Dermis blood vessel endothelial cell (primary cell): ENCODE data around the gene CRIP3. TPM values are rescaled to one million over a fixed set of nuclear protein-coding genes. Genes with fewer than 3 reads are reported as not detected.

Source experiments
- DNase-seq: peaks from one replicate; pipeline ENCODE4 v3.0.0; 2010
- total RNA-seq: library from RNA; depleted of rRNA; stranded (reverse); fragments of >200 nt; gene quantifications from 2 replicates; pipeline ENCODE4 v1.2.3, GENCODE V29; 2014

Gene CRIP3
- total RNA-seq, 1 donor from 2014 or later, result 0.34 TPM

DNA sequence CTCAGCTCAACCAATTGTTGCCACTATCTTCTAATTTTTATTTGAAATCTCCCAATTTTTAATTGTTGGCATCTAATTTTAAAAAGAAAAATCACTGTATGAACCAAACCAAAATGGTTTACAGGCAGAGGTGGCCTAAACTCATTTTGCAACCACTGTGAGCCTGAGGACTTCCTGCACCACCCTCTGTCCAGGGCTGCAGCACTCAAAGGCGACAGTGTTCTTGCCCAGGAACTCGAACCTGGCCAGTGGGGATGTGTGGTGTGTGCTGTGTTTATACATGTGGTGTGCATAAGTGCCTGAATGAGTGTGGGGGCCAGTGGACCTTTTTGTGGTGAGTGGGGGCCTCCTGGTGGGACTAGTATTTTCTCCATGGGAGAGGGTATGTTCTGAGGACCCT lies 34.9 kb downstream of the CRIP3 start:
- DNase-seq, result no peak

DNA sequence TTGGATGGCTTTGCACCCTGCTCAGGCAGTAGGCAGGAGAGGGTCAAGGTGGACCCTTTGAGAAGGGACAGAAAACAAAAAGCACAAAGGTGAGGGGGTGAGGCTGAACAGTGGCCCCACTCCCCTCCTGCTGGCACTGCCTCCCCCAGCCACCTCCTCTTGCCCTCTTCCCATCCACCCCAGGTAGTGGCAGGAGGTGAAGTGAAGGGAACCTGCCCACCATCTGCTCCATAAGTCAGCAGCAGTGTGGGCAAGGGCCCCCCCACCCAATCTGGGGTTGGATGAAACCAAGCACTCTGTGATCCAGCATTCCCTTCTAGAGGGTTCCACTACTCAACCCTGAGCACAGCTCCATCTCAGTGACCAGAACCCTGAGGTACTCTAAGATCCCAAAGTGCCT lies 36.7 kb downstream of the CRIP3 start:
- DNase-seq, result no peak

DNA sequence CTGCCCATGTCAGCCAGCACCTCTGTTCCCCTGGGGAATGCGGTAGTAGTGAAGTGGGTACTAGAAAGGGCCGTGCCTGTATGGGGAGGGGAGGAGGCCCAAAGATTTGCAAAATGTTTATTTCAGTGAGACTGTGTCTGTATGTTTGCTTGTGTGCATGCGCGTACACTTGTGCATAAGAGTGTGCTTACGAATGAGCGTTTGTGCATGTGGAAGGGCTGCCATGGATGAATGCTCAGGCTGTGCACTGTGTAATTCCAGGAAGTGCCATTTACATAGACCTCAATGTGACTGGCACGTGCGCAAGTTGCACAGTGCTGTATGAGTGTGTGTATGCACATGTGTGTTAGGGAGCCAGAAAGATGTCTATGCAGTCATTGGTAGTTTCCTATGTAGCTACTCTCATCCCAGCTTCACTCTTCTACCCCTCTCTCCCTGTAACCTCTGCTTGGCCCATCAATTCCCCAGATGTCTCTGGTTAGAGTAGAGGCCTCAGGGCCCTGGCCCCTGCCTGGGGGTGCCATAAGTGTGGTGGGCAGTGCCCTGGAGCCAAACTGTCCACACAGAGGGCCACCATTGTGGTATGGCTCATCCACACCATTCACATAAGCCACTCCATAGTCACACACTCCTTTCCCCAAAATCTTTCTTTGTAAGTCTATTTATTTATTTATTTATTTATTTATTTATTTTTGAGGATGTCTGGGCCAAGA lies 37.4 kb downstream of the CRIP3 start:
- DNase-seq, result no peak

DNA sequence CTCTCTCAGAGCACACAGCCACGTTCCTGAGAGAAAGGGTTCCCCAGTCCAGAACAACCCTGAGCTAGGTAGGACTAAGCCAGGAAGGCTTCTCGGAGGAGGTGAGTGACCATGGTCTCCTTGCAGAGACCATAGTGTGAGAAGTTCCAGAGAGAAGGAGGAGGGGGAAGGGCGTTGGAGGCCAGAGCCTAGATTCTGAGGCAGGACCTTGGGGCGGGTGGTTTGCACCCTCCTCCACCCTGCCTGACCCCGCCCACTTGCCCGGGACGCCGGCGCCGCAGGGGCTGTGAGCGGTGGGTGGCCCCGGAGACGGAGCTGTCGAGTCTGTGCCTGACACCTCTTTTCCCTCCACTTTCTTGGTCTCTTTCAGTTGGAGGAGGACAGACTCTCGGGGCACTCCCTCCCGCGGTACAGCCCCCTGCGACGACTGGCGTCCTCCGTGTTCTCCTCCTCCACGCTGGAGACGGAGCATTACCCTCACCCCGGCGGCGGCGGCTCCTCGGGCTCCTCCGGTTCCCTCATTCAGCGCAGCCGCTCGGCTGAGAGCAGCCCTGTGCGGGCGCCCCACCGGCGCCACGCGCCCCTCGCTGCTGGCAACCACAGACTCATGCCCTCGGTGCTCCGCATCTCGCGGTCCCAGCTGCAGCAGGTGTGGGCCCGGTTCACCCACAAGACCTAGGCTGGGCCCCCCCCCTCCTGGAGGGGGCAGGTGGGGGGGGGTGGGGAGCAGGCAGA lies 39.2 kb downstream of the CRIP3 start:
- no peak for DNase-seq

DNA sequence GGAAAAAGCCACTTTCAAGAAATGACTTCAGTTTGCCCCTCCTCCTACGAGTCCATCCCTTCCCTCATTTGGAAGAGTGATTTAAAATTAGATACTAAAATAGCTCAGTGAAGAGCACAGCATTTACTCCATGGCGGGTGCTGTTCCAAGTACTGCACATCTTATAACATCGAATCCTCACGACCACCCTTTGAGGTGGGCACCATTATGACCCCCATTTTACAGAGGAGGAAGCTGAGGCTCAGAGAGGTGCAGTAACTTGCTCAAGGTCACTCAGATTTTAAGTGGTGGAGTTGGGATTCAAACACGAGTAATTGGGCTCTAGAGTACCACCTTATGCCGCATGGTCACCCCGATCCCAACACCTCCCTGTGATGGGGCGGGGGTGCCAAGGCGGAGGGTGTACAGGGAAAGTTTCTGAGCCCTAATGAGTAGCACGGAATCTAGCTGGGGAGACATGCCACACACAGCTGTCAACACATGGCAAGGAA lies 39.8 kb downstream of the CRIP3 start:
- no peak for DNase-seq

DNA sequence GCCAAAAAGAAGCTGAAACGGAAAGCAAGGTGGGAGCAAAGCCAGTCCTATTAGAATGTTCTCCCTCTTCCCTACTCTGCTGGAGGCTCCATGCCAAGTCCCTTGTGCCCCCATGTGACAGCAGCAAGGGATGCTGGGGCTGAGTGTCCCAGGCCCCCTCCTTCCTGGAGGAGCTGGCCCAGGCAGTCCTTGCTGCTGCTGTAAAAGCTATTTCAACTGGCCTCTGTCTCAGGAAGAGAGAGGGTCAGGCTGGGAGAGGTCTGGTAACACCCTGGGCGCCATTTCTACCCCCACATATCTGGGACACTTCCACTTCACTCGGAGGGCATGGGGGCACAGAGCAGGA lies 40.3 kb downstream of the CRIP3 start:
- no peak for DNase-seq

DNA sequence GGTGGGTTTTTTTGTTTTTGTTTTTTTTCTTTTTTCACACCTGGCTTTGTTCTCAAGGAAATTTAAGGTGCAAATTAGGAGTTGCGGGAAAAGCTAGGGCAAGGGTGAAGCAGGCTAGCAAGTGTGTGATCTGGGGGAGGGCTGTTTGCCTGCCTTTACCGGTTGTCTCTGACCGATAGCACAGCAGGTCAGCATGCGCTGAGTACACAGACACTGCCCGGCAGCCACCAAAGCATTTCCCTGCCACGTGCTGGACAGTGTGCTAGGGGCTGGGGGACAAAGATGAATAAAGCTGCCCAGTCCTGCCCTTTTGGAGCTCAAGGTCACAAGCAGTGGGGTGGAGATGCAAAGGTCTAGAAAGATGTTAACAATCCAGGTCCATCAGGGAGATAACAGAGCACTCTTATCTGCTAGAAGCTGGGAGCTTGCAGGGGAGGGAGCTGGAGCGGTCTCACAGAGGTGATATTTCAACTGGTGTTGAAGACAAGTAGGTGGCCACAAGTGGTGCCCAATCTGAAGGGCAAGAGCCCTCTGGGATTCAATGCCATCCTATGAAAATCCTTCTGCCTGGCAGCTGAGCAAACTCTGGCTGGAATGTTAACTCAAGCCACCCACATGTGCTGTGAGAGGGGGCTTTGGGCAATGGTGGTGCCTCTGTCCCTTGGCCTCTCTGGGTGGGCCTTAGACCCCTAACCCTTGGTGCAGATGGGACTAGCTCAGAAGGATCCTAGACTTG lies 40.8 kb downstream of the CRIP3 start:
- DNase-seq, result no peak

DNA sequence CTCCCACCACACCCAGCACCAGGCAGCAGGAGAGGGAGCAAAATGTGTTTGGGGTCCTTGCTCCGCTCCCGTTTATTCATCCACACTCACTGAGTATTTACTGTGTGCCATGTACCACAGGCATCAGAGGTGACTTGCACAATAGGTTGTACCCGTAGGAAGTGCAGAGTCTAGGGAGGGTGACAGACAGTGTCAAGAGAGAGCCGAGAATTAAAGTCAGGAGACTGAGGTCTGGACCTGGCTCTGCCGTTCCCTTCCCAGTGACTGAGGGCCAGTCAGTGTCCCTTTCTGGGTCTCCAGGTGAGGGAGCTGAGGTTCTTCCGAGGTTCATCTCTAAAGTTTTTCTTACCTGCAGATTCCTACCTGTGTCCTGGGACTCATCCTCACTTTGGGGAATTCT lies 43.1 kb downstream of the CRIP3 start:
- DNase-seq, result no peak

DNA sequence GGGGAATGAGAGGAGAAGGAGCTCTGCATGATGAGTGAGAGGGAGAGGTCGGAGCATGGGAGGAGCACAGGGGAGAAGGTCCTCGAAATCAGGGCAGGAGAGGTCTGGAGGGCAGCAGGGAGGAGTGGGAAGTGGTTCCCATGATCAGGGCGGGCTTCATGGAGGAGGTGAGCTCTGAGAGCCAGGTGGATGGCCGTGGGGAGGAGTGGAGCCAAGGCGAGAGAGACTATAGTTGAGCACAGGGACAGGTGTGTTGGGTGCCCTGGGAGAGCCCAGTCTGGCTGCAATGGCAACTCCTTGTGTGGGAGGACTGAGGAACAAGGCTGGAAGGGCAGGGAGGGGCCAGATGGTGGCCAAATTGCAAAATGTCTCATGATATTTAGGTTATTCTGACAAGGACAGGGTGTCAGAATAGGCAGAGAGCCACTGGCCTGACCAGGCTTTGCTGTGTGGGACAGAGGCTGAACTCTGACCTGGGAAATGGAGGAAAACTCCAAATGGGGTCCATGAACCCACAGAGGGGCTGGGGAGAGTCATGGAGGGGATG lies 44.0 kb downstream of the CRIP3 start:
- no peak for DNase-seq

DNA sequence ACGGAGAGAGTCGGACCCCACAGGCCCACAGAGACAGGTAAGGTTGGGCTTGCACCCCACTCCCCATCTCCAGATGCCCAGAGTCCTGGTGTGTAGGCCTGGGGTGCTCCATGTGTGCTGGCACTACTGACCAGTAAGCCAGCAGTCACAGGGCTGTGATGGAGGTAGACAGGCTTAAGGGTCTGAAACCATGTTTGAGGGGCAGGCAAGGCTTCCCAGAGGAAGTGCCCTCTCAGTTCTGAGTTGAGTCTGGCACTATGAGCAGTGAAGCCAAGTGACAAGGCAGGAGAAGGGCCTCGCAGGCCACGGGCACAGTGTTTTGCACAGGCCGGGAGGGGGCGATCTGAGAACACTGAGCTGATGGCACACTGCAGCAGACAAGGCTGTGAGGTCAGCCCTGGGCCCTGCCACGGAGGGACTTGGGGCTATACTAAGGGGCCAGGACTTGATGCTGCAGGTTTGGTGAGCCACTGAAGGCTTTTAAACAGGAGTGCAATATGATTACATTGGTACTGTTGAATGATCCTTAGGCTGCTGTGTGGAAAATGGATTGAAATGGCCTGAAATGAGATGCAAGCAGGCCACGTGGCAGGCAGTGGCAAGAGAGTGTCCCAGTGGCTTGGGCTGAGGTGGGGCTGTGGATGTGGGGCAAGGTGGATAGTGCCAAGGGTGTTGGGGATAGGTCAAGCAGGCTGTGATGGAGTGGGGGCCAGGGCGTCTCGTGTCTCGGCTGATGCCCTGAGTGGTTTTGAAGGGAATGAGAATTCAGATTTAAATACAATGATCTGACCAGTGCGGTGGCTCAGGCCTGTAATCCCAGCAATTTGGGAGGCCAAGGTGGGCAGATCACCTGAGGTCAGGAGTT lies 45.1 kb downstream of the CRIP3 start:
- DNase-seq, result peak; percentile 84

DNA sequence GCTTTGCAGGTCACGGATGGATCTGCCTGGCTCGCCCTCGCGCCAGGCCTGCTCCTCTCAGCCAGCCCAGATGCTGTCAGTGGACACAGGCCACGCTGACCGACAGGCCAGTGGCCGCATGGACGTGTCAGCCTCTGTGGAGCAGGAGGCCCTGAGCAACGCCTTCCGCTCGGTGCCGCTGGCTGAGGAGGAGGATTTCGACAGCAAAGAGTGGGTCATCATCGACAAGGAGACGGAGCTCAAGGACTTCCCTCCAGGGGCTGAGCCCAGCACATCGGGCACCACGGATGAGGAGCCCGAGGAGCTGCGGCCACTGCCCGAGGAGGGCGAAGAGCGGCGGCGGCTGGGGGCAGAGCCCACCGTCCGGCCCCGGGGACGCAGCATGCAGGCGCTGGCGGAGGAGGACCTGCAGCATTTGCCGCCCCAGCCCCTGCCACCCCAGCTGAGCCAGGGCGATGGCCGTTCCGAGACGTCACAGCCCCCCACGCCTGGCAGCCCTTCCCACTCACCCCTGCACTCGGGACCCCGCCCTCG lies 45.8 kb downstream of the CRIP3 start:
- no peak for DNase-seq

DNA sequence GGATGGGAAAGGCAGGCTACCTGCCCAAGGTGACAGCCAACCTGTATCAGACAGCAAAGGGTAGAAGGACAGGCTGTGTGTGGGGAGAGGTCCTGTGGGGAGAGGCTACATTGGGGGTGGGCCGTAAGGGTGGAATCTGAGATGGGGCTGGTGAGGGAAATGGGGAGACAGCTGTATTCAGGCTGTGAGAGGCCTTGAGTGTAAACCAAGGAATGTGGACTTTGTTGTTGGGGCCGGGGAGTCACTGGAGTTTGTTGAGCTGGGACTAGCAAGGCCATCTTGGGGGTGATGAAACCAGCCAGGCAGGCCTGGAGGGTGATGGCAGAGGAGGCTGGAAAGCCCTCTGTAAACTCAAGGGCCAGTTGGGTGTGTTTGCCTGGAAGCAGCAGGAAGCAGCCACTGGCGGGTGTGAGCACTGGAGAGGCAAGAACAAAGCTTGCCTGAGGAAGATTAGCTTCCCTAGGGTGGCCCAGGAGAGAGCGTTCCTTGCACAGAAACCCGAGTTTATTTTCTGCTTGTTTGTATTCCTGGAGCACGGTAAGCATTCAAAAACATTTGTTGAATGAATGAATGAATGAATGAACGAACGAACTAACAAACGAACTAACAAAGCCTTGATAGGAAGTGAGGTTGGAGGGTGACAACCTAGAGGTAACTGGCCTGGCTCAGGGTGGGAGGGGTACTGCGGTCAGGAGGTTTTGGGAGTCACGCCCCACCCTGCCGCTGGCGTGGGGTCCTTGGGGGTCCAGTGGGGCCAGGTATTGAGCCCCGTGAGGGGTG lies 46.4 kb downstream of the CRIP3 start:
- DNase-seq, result no peak

DNA sequence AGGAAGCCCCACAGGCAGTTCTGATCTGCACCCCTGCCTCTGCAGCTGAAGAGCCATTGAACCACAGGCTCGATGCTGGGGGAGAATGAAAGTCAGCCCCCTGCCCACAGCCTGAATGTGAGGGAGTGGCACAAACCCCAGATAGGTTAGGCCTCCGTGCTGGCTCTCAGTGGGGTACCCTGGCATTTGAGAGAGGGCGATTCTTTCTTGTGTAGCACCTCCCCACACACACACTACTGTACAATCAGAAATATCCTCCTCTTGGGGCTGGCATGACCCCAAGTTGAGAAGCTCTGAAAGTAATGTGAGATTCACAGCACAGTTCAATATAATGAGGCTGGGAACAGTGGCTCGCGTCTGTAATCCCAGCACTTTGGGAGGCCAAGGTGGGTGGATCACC lies 47.4 kb downstream of the CRIP3 start:
- DNase-seq, result no peak

DNA sequence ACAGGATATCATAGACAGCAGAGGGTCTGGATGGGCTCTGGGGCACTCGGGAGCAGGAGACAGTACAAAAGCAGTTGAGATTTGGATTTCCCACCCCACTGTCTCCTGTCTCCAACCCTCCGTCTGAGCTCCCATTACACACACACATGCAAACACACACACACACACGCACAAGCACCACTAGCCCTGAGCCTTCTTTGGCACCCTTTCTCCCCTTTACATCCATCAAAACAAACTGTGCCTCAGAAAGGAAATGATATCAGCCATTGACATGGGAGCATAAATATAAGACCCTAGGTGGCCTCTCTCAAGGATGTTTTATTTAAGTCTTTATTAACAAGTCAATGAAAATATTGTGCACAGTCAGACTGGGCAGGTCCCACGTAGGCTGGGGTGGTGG lies 47.8 kb downstream of the CRIP3 start:
- peak; percentile 37 for DNase-seq

DNA sequence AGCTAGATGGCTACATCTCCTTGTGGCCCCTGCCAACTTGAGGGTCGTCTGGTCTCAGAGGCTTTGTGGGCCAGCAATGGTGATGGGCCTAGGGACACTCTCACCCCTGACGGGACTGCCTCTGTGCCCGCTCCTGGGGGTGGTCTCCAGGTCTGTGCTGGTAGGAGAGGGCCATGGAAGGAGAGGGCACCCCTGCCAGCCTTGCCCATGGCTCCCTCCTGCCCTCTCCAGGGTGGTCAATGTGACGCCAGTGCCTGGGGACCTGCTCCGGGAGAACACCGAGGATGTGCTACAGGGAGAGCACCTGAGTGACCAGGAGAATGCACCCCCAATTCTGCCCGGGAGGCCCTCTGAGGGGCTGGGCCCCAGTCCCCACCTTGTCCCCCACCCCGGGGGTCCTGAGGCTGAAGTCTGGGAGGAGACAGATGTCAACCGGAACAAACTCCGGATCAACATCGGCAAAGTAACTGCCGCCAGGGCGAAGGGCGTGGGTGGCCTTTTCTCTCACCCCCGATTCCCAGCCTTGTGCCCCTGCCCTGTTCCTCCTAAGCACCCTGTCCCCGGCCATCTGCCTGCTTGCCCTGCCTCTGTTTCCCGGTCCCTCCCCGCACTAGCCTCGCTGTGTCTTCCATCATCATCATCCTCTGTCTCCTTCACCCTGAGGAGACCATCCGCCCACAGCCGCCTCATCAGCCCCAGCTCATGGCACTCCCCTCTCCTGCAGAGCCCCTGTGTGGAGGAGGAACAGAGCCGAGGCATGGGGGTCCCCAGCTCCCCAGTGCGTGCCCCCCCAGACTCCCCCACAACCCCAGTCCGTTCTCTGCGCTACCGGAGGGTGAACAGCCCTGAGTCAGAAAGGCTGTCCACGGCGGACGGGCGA lies 49.6 kb downstream of the CRIP3 start:
- no peak for DNase-seq

DNA sequence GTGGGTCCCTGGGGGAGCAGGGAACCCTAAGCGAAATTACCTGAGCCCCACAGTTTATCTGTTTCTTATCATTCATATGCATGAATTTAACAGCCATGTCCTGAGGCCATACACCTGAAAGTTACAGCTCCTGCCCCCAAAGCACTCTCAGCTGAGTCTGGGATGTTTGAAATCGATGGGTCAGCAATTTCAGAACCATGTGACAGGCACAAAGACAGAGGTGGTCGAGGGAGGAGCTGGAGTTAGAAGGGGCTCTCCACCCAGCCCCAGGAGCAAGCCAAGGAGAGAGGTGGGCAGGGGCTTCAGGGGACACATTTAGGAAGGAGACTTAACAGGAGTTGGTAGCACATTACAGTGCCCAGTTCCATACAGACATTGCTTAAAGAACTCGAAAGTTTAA lies 50.4 kb downstream of the CRIP3 start:
- no peak for DNase-seq

DNA sequence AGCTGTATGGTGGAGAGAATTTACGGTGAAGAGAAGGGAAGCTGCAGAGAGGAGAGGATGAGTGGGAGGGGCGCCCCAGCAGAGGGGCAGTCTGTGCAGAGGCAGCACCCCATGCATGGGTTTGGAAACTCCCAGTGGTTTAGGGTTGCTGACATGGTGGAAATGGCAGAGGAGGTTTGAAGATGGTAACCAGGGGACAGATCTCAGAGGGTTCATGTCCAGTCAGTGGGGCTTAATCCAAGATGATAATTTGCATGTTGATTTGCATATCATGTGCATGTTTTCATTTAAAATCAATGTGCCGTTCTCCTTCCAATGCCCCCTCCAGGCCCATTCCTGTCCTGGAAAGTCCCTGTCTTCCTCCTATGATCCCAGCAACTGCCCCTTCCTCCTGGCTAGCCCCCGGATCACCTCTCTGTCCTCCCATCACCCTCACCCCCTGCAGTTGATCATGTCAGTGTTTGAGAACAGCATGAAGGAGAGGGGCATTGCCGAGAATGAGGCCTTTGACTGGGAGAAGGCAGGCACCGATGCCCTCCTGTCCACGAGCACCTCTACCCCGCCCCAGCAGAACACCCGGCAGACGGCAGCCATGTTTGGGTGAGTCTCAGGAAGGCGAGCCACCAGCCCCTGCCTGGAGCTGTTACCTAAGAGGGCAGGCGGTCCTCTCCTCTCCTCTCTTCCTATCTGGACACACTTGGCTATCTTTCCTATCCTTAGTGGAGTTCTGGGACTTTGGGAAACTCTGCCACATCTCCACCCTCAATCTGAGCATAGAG lies 51.1 kb downstream of the CRIP3 start:
- DNase-seq, result no peak

DNA sequence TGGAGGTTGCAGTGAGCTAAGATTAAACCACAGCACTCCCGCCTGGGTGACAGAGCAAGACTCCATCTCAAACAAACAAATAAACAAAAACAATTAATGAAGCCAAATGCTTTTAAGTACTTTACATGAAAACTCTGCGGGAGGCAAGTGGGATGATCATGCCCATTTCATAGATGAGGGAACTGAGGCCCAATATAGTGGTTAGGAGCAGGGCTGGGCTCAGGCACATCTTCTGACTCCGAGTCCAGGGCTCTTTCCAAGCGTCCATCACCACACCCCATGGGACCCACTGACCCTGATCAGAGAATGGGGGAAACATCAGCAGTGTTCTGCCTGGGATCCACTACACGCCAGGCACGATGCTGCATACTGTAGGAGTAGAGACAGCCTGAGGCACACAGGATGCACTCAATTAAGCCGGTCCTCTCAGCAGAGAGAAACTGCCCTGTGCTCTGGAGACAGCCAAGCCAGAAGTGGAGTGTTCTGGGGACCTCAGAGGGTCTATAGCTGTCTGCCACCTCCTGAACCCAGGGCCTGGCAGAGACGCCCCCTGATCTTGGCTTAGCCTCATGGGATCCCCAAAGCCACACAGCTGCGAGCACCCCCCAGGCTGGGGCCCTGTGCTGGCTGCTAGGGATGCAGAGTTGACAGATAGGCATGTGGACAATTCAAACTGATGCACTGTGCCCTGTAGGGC lies 51.8 kb downstream of the CRIP3 start:
- DNase-seq, result no peak
